ENCODE data around the gene MAPK11.

Gene MAPK11

GRCh38 chr22:50316114-50317065, 46.2 kb upstream of the MAPK11 start:
- no peak for TF ChIP-seq CTCF (IDR thresholded peaks at IDR 0.05; ENCODE audit: low read depth, low read length)
- H3K4me3 ChIP-seq (replicated peaks in 1 of 2; ENCODE audit: low read depth in 2 of 2, low read length in 2 of 2) = no peak overlapping the region
- DNase-seq (ENCODE audit: low read depth in 2 of 2) = no peak

DNA sequence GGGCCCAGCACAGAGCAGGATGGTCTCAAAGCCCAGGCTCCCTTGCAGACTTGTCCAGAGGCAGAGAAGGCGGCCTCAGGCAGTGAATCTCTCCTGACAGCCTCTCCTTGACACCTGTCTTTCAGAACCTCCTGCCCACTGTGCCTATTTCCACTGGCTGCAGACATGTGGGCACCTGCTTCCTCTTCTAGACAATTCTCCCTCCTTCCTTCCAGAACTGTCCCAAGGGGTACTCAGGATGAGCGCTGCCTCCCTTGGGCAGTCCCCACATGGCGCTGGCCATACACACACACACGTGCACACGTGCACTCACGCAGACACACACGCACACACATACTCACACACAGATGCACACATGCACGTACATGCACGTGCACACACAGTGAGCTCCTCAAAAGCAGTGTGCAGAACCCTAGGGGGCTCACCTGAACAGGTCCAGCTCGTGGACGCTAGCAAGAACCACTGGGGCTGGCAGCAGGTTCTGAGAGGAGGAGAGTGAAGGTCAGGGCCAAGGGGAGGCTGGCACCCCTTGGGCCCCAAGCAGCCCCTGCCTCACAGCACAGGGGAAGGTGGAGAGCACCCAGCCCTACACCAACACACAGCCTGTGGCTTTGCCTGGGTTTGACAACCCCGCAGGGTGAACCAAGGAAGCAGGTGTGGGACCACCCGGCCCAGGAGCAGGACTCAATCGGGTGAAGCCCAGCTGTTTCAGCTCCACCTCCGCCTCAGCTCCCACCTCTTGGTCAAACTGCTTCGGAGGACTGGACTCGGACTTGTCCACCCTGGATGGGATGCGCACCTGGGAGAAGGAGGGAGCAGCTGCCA, 45.3 kb upstream of the MAPK11 start:
- DNase-seq (ENCODE audit: low read depth in 2 of 2) = no peak
- TF ChIP-seq CTCF (IDR thresholded peaks at IDR 0.05; ENCODE audit: low read depth, low read length) = no peak
- H3K4me3 ChIP-seq (replicated peaks in 1 of 2; ENCODE audit: low read depth in 2 of 2, low read length in 2 of 2) = no peak overlapping the region

- TF ChIP-seq CTCF (IDR thresholded peaks at IDR 0.05; ENCODE audit: low read depth, low read length) = no peak
- no peak for DNase-seq (ENCODE audit: low read depth in 2 of 2)
- H3K4me3 ChIP-seq (replicated peaks in 1 of 2; ENCODE audit: low read depth in 2 of 2, low read length in 2 of 2) = no peak overlapping the region
Observed at GRCh38 chr22:50314455-50315288, 44.5 kb upstream of the MAPK11 start.

DNA sequence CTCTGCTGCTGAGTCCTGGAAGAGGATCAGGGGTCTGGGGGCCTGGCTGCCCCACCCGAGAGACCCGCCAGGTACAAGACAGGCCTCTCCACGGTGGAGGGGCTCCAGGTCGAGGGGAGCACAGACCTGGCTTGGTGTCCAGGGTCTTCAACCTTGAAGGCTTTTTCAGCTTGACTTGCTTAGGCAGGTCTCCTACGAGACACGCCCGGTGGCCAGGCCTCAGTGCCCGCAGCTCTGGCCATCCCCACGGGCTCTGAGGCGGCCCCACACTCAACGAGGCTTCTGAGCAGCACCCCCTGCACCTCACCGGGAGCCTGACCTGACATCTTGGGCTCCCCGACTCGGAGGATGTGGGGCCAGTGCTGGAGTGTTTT, 43.9 kb upstream of the MAPK11 start:
- no peak for TF ChIP-seq CTCF (IDR thresholded peaks at IDR 0.05; ENCODE audit: low read depth, low read length)
- H3K4me3 ChIP-seq (replicated peaks in 1 of 2; ENCODE audit: low read depth in 2 of 2, low read length in 2 of 2) = no peak overlapping the region
- no peak for DNase-seq (ENCODE audit: low read depth in 2 of 2)

DNA sequence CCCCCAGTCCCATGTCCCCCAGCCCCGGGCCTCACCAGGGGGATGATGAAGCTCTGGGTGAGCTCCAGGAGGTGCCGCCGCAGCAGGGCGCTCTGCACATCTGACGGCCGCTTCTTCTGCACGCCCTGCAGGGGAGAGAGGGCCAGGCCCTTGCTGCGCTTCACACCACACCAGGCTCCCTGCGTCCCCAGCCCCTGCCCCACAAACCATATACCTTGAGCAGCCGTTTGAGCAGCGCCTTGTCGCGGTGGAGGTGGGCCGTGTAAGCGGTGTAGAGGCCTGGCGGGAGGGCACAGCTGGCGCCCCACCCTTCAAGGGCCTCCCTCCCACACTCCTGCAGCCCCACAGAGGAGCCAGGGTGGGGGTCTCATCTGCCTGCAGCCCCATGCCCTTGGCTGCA, 43.4 kb upstream of the MAPK11 start:
- no peak overlapping the region for H3K4me3 ChIP-seq (replicated peaks in 1 of 2; ENCODE audit: low read depth in 2 of 2, low read length in 2 of 2)
- DNase-seq (ENCODE audit: low read depth in 2 of 2) = no peak
- no peak for TF ChIP-seq CTCF (IDR thresholded peaks at IDR 0.05; ENCODE audit: low read depth, low read length)

GRCh38 chr22:50313021-50313420, 42.8 kb upstream of the MAPK11 start:
- no peak for DNase-seq (ENCODE audit: low read depth in 2 of 2)
- no peak for TF ChIP-seq CTCF (IDR thresholded peaks at IDR 0.05; ENCODE audit: low read depth, low read length)
- H3K4me3 ChIP-seq (replicated peaks in 1 of 2; ENCODE audit: low read depth in 2 of 2, low read length in 2 of 2) = no peak overlapping the region
